Natural killer cell (primary cell): ENCODE results near the gene ZNF213. TPM values are rescaled to one million over a fixed set of nuclear protein-coding genes. Genes with fewer than 3 reads are reported as not detected.

ENCODE experiments used
- ATAC-seq, 3 donors: fragments of 150-1000 bp in 2 of 3; fragments of 200-7000 bp in 1 of 3; cut with Tn5 transposase; 1 replicate in 1 of 3; 2 replicates in 2 of 3; pipeline ENCODE4 v1.10.0; 2021; ENCODE audit warnings: mild to moderate bottlenecking in 2 of 3, moderate library complexity in 2 of 3
- DNase-seq, 2 donors: peaks; one replicate each; pipeline versions ENCODE4 v3.0.0 to v3.0.0-alpha.2; 2013 to 2021; ENCODE audit warnings: mixed read lengths in 1 of 2
- H3K27ac ChIP-seq: one replicate; pipeline ENCODE4 v1.5.1; 2013; ENCODE audit warnings: mild to moderate bottlenecking, low read length
- H3K27me3 ChIP-seq: one replicate; pipeline ENCODE4 v1.6.1; 2013; ENCODE audit warnings: low read length; ENCODE audit not compliant: control insufficient read depth, insufficient read depth
- H3K36me3 ChIP-seq: one replicate; pipeline ENCODE4 v1.6.1; 2013; ENCODE audit warnings: low read length; ENCODE audit not compliant: control insufficient read depth, insufficient read depth
- H3K4me1 ChIP-seq: one replicate; pipeline ENCODE4 v1.6.1; 2013; ENCODE audit warnings: low read length; ENCODE audit not compliant: control insufficient read depth, insufficient read depth
- H3K4me3 ChIP-seq: one replicate; pipeline ENCODE4 v1.5.1; 2013; ENCODE audit warnings: low read length
- H3K9me3 ChIP-seq: one replicate; pipeline ENCODE4 v1.6.1; 2013; ENCODE audit warnings: low read length; ENCODE audit not compliant: control insufficient read depth, insufficient read depth
- H3K27ac Mint-ChIP-seq, 2 donors: one replicate each; pipeline ENCODE4 v1.8.0; 2022; ENCODE audit warnings: mild to moderate bottlenecking in 2 of 2, mixed read lengths in 2 of 2, moderate library complexity in 1 of 2
- H3K27me3 Mint-ChIP-seq, 2 donors: one replicate each; pipeline ENCODE4 v1.8.0; 2022; ENCODE audit warnings: low read depth in 2 of 2, mixed read lengths in 2 of 2
- H3K36me3 Mint-ChIP-seq: one replicate; pipeline ENCODE4 v1.8.0; 2022; ENCODE audit warnings: mixed read lengths
- H3K4me1 Mint-ChIP-seq, 2 donors: one replicate each; pipeline ENCODE4 v1.8.0; 2022; ENCODE audit warnings: mixed read lengths in 2 of 2
- H3K4me3 Mint-ChIP-seq: one replicate; pipeline ENCODE4 v1.8.0; 2022; ENCODE audit warnings: mild to moderate bottlenecking, moderate library complexity, mixed read lengths
- H3K9me3 Mint-ChIP-seq, 2 donors: one replicate each; pipeline ENCODE4 v1.8.0; 2022; ENCODE audit warnings: mixed read lengths in 2 of 2
- CTCF ChIP-seq: fragments of 200-600 bp; IDR thresholded peaks from one replicate; pipeline ENCODE4 v1.8.0; 2022; ENCODE audit warnings: antibody characterized with exemption
- WGBS: methylation state at CpG from one replicate; pipeline ENCODE4 v1.1.7; 2013; ENCODE audit warnings: missing lambda C conversion rate; ENCODE audit not compliant: insufficient coverage; 5-methylcytosine and 5-hydroxymethylcytosine counted together
- intact Hi-C: fragments of 100-400 bp; cut with micrococcal nuclease; formaldehyde crosslinking; loops from one replicate; pipeline ENCODE4 v1.14.2; 2022
- total RNA-seq, 4 donors: library from RNA; stranded (reverse); fragments of 120-200 nt in 1 of 4; gene quantifications; one replicate each; pipeline versions ENCODE4 v1.2.3 to v1.2.4, GENCODE V29; 2013 to 2022

The ZNF213 gene
- total RNA-seq, 3 donors from 2014 or later (not counting 1 experiment from before 2014, with no cell fraction given): 4.8 to 6.8 (median 5.1) TPM

- Mint-ChIP-seq H3K9me3 (no peaks in the 10 kb centered on the region), H3K27ac (peak overlapping the region; percentile 78 to 82), H3K27me3 (peaks cover 65 to 72% of the 10 kb centered on the region in 2 donors), H3K36me3 (peaks cover 8% of the 10 kb centered on the region), H3K4me1 (peaks cover 33 to 35% of the 10 kb centered on the region in 2 donors), H3K4me3 (peak overlapping the region; percentile 82)
- Histone ChIP-seq H3K36me3 (no peaks in the 10 kb centered on the region), H3K9me3 (peaks cover 4% of the 10 kb centered on the region), H3K27me3 (peaks cover 43% of the 10 kb centered on the region), H3K4me1 (peaks cover 31% of the 10 kb centered on the region), H3K27ac (no peak overlapping the region), H3K4me3 (peak overlapping the region; percentile 32)
- no peak for TF ChIP-seq CTCF
- WGBS: 8% methylated on average over 39 of the region's 42 CpGs
- DNase-seq (no peak), ATAC-seq (no peak)
- intact Hi-C loops: loop anchor here (2.0 to 10.0 kb wide), 2 partner anchors 281 to 317 kb away; partner anchors contain the start of gene CLUAP1
These were observed 48.8 kb downstream of the ZNF213 start for GRCh38 chr16:3183445-3184139.

DNA sequence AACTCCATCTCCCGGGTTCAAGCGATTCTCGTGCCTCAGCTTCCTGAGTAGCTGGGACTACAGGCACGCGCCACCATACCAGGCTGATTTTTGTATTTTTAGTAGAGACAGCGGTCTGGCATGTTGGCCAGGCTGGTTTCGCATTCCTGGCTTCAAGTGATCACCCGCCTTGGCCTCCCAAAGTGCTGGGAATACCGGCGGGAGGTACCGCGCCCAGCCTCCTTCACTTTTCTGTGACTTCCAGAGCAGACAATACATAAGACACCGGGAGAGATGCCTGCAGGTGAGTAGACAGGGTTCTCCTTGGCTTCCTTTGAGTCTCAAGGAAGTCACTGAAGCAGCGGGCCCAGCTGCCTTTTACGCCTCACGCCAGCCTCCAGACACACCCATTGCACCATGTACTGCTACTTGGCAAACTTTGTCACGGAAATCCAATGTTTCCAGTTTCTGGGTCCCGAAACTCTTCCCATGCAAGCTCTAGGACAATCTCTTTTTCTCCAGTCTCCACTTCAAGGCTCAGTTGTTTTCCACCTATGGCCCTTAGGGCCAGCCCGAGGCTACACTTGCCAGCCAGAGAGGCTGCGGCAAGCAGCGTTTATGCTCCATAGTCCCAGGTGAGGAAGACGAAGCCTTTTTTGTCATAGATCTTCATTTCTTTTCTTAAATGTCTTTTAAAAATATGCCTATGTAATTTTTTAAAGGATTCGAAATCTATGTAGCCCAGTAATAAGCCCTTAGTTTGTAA, 52.3 kb downstream of the ZNF213 start:
- H3K9me3 Mint-ChIP-seq: no peaks in the 10 kb centered on the region
- intact Hi-C loops: loop anchor here (10.0 kb wide), 1 partner anchor 278 kb away; no protein-coding TSS in a partner anchor
- peaks cover 8% of the 10 kb centered on the region for H3K36me3 Mint-ChIP-seq
- DNase-seq (no peak), ATAC-seq (no peak)
- H3K9me3 ChIP-seq: peaks cover 4% of the 10 kb centered on the region
- H3K4me3 Mint-ChIP-seq: peak overlapping the region; percentile 81
- peaks cover 57 to 58% of the 10 kb centered on the region in 2 donors for H3K4me1 Mint-ChIP-seq
- peaks cover 58 to 75% of the 10 kb centered on the region in 2 donors for H3K27me3 Mint-ChIP-seq
- H3K27me3 ChIP-seq: peaks cover 68% of the 10 kb centered on the region
- TF ChIP-seq CTCF: no peak
- H3K27ac ChIP-seq: no peak overlapping the region
- no peaks in the 10 kb centered on the region for H3K36me3 ChIP-seq
- H3K27ac Mint-ChIP-seq: peak overlapping the region in 1 of 2 donors; percentile 81
- peaks cover 56% of the 10 kb centered on the region for H3K4me1 ChIP-seq
- 85% methylated on average over 23 of the region's 23 CpGs for WGBS
- H3K4me3 ChIP-seq: no peak overlapping the region

GRCh38 chr16:3187798-3188674, 53.2 kb downstream of the ZNF213 start, which contains the start of gene OR1F1:
Gene OR1F1, plus strand, starts transcription at chr16:3188204.
- peaks cover 4% of the 10 kb centered on the region for H3K9me3 ChIP-seq
- peaks cover 48% of the 10 kb centered on the region for H3K4me1 ChIP-seq
- peak within 1 kb of the TSS; percentile 81 for H3K4me3 Mint-ChIP-seq
- peaks cover 8% of the 10 kb centered on the region for H3K36me3 Mint-ChIP-seq
- no peaks in the 10 kb centered on the region for H3K9me3 Mint-ChIP-seq
- 3% methylated on average over 41 of the region's 51 CpGs for WGBS
- intact Hi-C loops: loop anchor here (10.0 kb wide), 1 partner anchor 277 kb away; no protein-coding TSS in a partner anchor
- DNase-seq: peak in 1 of 2 donors; percentile 68
- peaks cover 68% of the 10 kb centered on the region for H3K27me3 ChIP-seq
- peaks cover 49 to 51% of the 10 kb centered on the region in 2 donors for H3K4me1 Mint-ChIP-seq
- H3K36me3 ChIP-seq: no peaks in the 10 kb centered on the region
- no peak within 1 kb of the TSS for H3K4me3 ChIP-seq
- peaks cover 56 to 66% of the 10 kb centered on the region in 2 donors for H3K27me3 Mint-ChIP-seq
- no peak within 1 kb of the TSS for H3K27ac ChIP-seq
- no peak for TF ChIP-seq CTCF
- ATAC-seq: peak in 1 of 3 donors; percentile 49
- peak within 1 kb of the TSS; percentile 59 to 81 for H3K27ac Mint-ChIP-seq
